HG02678 (cell line): ENCODE measurements around the gene HCLS1.

Experiments
- ATAC-seq: cut with Tn5 transposase; IDR thresholded peaks from one replicate; pipeline ENCODE4 v1.9.1; 2021; ENCODE audit warnings: mild to moderate bottlenecking, moderate library complexity; ENCODE audit not compliant: unreplicated experiment

Gene HCLS1

GRCh38 chr3:121658716-121659435, 1.8 kb downstream of the HCLS1 start:
- no peak for ATAC-seq

- peak; percentile 80 for ATAC-seq
Observed at GRCh38 chr3:121654493-121655385, 6.0 kb downstream of the HCLS1 start.

GRCh38 chr3:121651684-121652083, 9.0 kb downstream of the HCLS1 start:
- no peak for ATAC-seq

- no peak for ATAC-seq
Observed at GRCh38 chr3:121649645-121650044, 11.1 kb downstream of the HCLS1 start.

- no peak for ATAC-seq
Observed at GRCh38 chr3:121648219-121648958, 12.3 kb downstream of the HCLS1 start.

- no peak for ATAC-seq
Observed at GRCh38 chr3:121645054-121645453, 15.6 kb downstream of the HCLS1 start.

GRCh38 chr3:121642601-121643314, 17.9 kb downstream of the HCLS1 start:
- no peak for ATAC-seq

GRCh38 chr3:121641127-121641526, 19.6 kb downstream of the HCLS1 start:
- ATAC-seq, result no peak

- ATAC-seq, result peak; percentile 62
Observed at GRCh38 chr3:121637922-121638321, 22.8 kb downstream of the HCLS1 start.

GRCh38 chr3:121630355-121630754, 30.3 kb downstream of the HCLS1 start:
- no peak for ATAC-seq

GRCh38 chr3:121629601-121630000, 31.1 kb downstream of the HCLS1 start:
- no peak for ATAC-seq

- ATAC-seq, result no peak
Observed at GRCh38 chr3:121627622-121628021, 33.1 kb downstream of the HCLS1 start.

GRCh38 chr3:121627211-121627610, 33.5 kb downstream of the HCLS1 start:
- ATAC-seq, result no peak

GRCh38 chr3:121626495-121626894, 34.2 kb downstream of the HCLS1 start:
- ATAC-seq, result no peak

- ATAC-seq, result no peak
Observed at GRCh38 chr3:121624147-121624899, 36.4 kb downstream of the HCLS1 start.

- ATAC-seq, result no peak
Observed at GRCh38 chr3:121621491-121621890, 39.2 kb downstream of the HCLS1 start.

- no peak for ATAC-seq
Observed at GRCh38 chr3:121619691-121620090, 41.0 kb downstream of the HCLS1 start.

GRCh38 chr3:121606106-121606505, 54.6 kb downstream of the HCLS1 start:
- no peak for ATAC-seq

- no peak for ATAC-seq
Observed at GRCh38 chr3:121604759-121605158, 55.9 kb downstream of the HCLS1 start.

- ATAC-seq, result no peak
Observed at GRCh38 chr3:121601212-121601812, 59.4 kb downstream of the HCLS1 start.
